RWPE2 (cell line): ENCODE data around the gene PIWIL4.

ENCODE experiments used
- ATAC-seq: fragments of 200-7000 bp; cut with Tn5 transposase; 3 replicates; pipeline ENCODE4 v1.9.1; 2021; ENCODE audit warnings: low read depth
- DNase-seq: peaks from one replicate; pipeline ENCODE4 v3.0.0-alpha.2; 2020; ENCODE audit warnings: low spot score
- H3K27ac ChIP-seq: fragments of 450-650 bp; 2 replicates; pipeline ENCODE4 v1.5.1; 2017; ENCODE audit warnings: mild to moderate bottlenecking; ENCODE audit not compliant: poor library complexity, severe bottlenecking
- H3K27me3 ChIP-seq: fragments of 250-450 bp; sonication (Bioruptor Pico); 2 replicates; pipeline ENCODE4 v1.5.1; 2021; ENCODE audit warnings: mild to moderate bottlenecking, moderate library complexity; ENCODE audit not compliant: insufficient read depth, poor library complexity, severe bottlenecking
- H3K36me3 ChIP-seq: fragments of 250-450 bp; sonication (Bioruptor Pico); 2 replicates; pipeline ENCODE4 v1.5.1; 2020; ENCODE audit warnings: low read depth, mild to moderate bottlenecking, moderate library complexity
- H3K4me1 ChIP-seq: fragments of 250-450 bp; sonication (Bioruptor Pico); 2 replicates; pipeline ENCODE4 v1.5.1; 2021; ENCODE audit warnings: mild to moderate bottlenecking, moderate library complexity; ENCODE audit not compliant: insufficient read depth, poor library complexity, severe bottlenecking
- H3K4me3 ChIP-seq: fragments of 250-450 bp; sonication (Bioruptor Pico); 2 replicates; pipeline ENCODE4 v1.5.1; 2021; ENCODE audit warnings: mild to moderate bottlenecking, moderate library complexity; ENCODE audit not compliant: severe bottlenecking
- H3K9me3 ChIP-seq: fragments of 250-450 bp; sonication (Bioruptor Pico); 2 replicates; pipeline ENCODE4 v1.5.1; 2021; ENCODE audit warnings: mild to moderate bottlenecking, moderate library complexity; ENCODE audit not compliant: severe bottlenecking
- TF ChIP-seq, protein P1 (sequence below): fragments of 450-650 bp; IDR thresholded peaks from one replicate; pipeline ENCODE4 v1.5.1; 2017; ENCODE audit warnings: mild to moderate bottlenecking, moderate library complexity; ENCODE audit not compliant: poor library complexity, severe bottlenecking

PIWIL4 gene

GRCh38 chr11:94599510-94599909 lies 32.3 kb downstream of the PIWIL4 start:
- H3K27ac ChIP-seq, result no peak overlapping the region
- peaks cover 8% of the 10 kb centered on the region for H3K4me1 ChIP-seq
- DNase-seq, result no peak
- H3K4me3 ChIP-seq, result no peak overlapping the region
- H3K36me3 ChIP-seq, result no peaks in the 10 kb centered on the region
- ATAC-seq, result no peak
- H3K27me3 ChIP-seq, result no peaks in the 10 kb centered on the region
- TF ChIP-seq, protein P1, sequence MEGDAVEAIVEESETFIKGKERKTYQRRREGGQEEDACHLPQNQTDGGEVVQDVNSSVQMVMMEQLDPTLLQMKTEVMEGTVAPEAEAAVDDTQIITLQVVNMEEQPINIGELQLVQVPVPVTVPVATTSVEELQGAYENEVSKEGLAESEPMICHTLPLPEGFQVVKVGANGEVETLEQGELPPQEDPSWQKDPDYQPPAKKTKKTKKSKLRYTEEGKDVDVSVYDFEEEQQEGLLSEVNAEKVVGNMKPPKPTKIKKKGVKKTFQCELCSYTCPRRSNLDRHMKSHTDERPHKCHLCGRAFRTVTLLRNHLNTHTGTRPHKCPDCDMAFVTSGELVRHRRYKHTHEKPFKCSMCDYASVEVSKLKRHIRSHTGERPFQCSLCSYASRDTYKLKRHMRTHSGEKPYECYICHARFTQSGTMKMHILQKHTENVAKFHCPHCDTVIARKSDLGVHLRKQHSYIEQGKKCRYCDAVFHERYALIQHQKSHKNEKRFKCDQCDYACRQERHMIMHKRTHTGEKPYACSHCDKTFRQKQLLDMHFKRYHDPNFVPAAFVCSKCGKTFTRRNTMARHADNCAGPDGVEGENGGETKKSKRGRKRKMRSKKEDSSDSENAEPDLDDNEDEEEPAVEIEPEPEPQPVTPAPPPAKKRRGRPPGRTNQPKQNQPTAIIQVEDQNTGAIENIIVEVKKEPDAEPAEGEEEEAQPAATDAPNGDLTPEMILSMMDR, result no peak
- no peaks in the 10 kb centered on the region for H3K9me3 ChIP-seq

- H3K36me3 ChIP-seq, result no peaks in the 10 kb centered on the region
- H3K4me3 ChIP-seq, result no peak overlapping the region
- H3K9me3 ChIP-seq, result no peaks in the 10 kb centered on the region
- H3K27me3 ChIP-seq, result no peaks in the 10 kb centered on the region
- H3K27ac ChIP-seq, result no peak overlapping the region
- H3K4me1 ChIP-seq, result peaks cover 11% of the 10 kb centered on the region
- ATAC-seq (peak; percentile 98), DNase-seq (peak; percentile 74)
- TF ChIP-seq, protein P1, result peak; percentile 66
Measured at GRCh38 chr11:94602430-94603372, 35.5 kb downstream of the PIWIL4 start.

- H3K4me3 ChIP-seq, result no peak overlapping the region
- H3K9me3 ChIP-seq, result no peaks in the 10 kb centered on the region
- ATAC-seq (no peak), DNase-seq (no peak)
- H3K4me1 ChIP-seq, result peaks cover 11% of the 10 kb centered on the region
- no peaks in the 10 kb centered on the region for H3K36me3 ChIP-seq
- H3K27me3 ChIP-seq, result no peaks in the 10 kb centered on the region
- H3K27ac ChIP-seq, result no peak overlapping the region
- TF ChIP-seq, protein P1, result no peak
Measured at GRCh38 chr11:94603587-94603986, 36.4 kb downstream of the PIWIL4 start.

DNA sequence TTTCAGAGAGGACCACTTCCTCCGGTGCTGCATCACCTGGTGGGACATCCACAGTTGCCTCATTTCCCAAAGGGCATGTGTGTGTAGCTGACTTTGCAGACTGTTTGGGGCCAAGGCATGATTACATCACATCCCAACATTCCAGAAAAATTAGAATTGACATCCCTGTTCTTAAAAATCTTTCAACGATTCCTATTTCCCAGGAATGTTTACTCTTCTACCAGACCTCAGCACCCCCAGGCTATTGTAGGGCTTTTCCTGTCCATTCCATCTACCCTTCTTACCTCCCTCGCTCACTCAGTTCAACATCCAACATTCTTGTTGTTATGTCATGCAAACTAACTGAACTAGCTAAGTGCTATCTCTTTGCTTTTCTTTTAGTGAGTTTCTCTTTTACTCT lies 37.3 kb downstream of the PIWIL4 start:
- H3K36me3 ChIP-seq, result no peaks in the 10 kb centered on the region
- no peak overlapping the region for H3K4me3 ChIP-seq
- no peak overlapping the region for H3K27ac ChIP-seq
- DNase-seq, result no peak
- no peaks in the 10 kb centered on the region for H3K27me3 ChIP-seq
- no peaks in the 10 kb centered on the region for H3K9me3 ChIP-seq
- TF ChIP-seq, protein P1, result no peak
- peak; percentile 40; the same call in 1 of the 3 replicates for ATAC-seq
- peaks cover 11% of the 10 kb centered on the region for H3K4me1 ChIP-seq

GRCh38 chr11:94613120-94613519 lies 46.0 kb downstream of the PIWIL4 start:
- Histone ChIP-seq H3K4me1 (no peaks in the 10 kb centered on the region), H3K27me3 (no peaks in the 10 kb centered on the region), H3K36me3 (no peaks in the 10 kb centered on the region), H3K27ac (no peak overlapping the region), H3K9me3 (peaks cover 13% of the 10 kb centered on the region), H3K4me3 (no peak overlapping the region)
- DNase-seq, result no peak
- TF ChIP-seq, protein P1, result no peak
- no peak for ATAC-seq
